IMR-90 (cell line): ENCODE results near the gene ADAM15. TPM values are rescaled to one million over a fixed set of nuclear protein-coding genes. Genes with fewer than 3 reads are reported as not detected.

Source experiments
- ATAC-seq: fragments of 200-7000 bp; cut with Tn5 transposase; 2 replicates; pipeline ENCODE4 v1.9.1; 2020; ENCODE audit warnings: low read depth, mild to moderate bottlenecking, moderate library complexity
- BruUV-seq: library from RNA; stranded (reverse); fragments of 400-500 nt; replicated peaks from 2 replicates; lab custom pipeline; 2021; lab: Mats Ljungman, UMichigan
- CTCF ChIA-PET: fragments of 300-600 bp; formaldehyde crosslinking; extraction: SDS; loops from one replicate; lab custom pipeline; 2021; ENCODE audit warnings: antibody characterized with exemption; lab: Yijun Ruan, JAX
- POLR2A ChIA-PET: fragments of 300-600 bp; sonication (Branson Sonifier 250); formaldehyde crosslinking; loops from one replicate; lab custom pipeline; 2022; ENCODE audit warnings: antibody characterized with exemption; ENCODE audit not compliant: unreplicated experiment; lab: Charles Lee
- DNase-seq: peaks from one replicate; pipeline ENCODE4 v3.0.0; 2013
- H2AFZ ChIP-seq: replicated peaks from 2 replicates; pipeline ENCODE3; 2013; ENCODE audit warnings: low read length, mild to moderate bottlenecking; ENCODE audit not compliant: poor library complexity
- H2AK5ac ChIP-seq: 2 replicates; pipeline ENCODE4 v1.6.1; 2013; ENCODE audit warnings: low read depth, low read length, inconsistent platforms
- H2AK9ac ChIP-seq: replicated peaks from 2 replicates; pipeline ENCODE3; 2013; ENCODE audit warnings: mild to moderate bottlenecking, low read depth, low read length, moderate library complexity; ENCODE audit not compliant: poor library complexity
- H2BK120ac ChIP-seq: 2 replicates; pipeline ENCODE4 v1.6.1; 2013; ENCODE audit warnings: low read depth, low read length, inconsistent platforms
- H2BK15ac ChIP-seq: 3 replicates; pipeline ENCODE4 v1.6.1; 2013; ENCODE audit warnings: low read depth, low read length, inconsistent platforms
- H2BK20ac ChIP-seq: 2 replicates; pipeline ENCODE4 v1.6.1; 2013; ENCODE audit warnings: low read depth, mild to moderate bottlenecking, inconsistent platforms, low read length, moderate library complexity
- H2BK5ac ChIP-seq: 2 replicates; pipeline ENCODE4 v1.6.1; 2013; ENCODE audit warnings: mild to moderate bottlenecking, low read depth, low read length, inconsistent platforms; ENCODE audit not compliant: poor library complexity, severe bottlenecking
- H3K14ac ChIP-seq: replicated peaks from 2 replicates; pipeline ENCODE4 v1.6.1; 2013; ENCODE audit warnings: low read depth, low read length, inconsistent platforms
- H3K18ac ChIP-seq: 2 replicates; pipeline ENCODE4 v1.6.1; 2013; ENCODE audit warnings: low read depth, low read length, control low read depth
- H3K23ac ChIP-seq: 2 replicates; pipeline ENCODE4 v1.6.1; 2013; ENCODE audit warnings: low read depth, low read length, inconsistent platforms
- H3K27ac ChIP-seq: 2 replicates; pipeline ENCODE4 v1.5.1; 2013; ENCODE audit warnings: mild to moderate bottlenecking, control low read depth, low read length; ENCODE audit not compliant: insufficient read depth
- H3K27me3 ChIP-seq: 2 replicates; pipeline ENCODE4 v1.6.1; 2013; ENCODE audit warnings: low read length; ENCODE audit not compliant: control insufficient read depth, insufficient read depth
- H3K36me3 ChIP-seq: 2 replicates; pipeline ENCODE4 v1.6.1; 2013; ENCODE audit warnings: low read length, mixed read lengths; ENCODE audit not compliant: control insufficient read depth, insufficient read depth
- H3K4ac ChIP-seq: 2 replicates; pipeline ENCODE4 v1.6.1; 2013; ENCODE audit warnings: low read depth, low read length, inconsistent platforms
- H3K4me1 ChIP-seq: 2 replicates; pipeline ENCODE4 v1.6.1; 2013; ENCODE audit warnings: low read length, mixed read lengths; ENCODE audit not compliant: control insufficient read depth, insufficient read depth
- H3K4me2 ChIP-seq: 2 replicates; pipeline ENCODE4 v1.6.1; 2013; ENCODE audit warnings: low read depth, mild to moderate bottlenecking, control low read depth, low read length, moderate library complexity
- H3K4me3 ChIP-seq: 2 replicates; pipeline ENCODE4 v1.5.1; 2013; ENCODE audit warnings: low read depth, mild to moderate bottlenecking, control low read depth, low read length, moderate library complexity; ENCODE audit not compliant: insufficient read depth
- H3K56ac ChIP-seq: 2 replicates; pipeline ENCODE4 v1.6.1; 2013; ENCODE audit warnings: low read length, inconsistent platforms; ENCODE audit not compliant: insufficient read depth; ENCODE audit errors: extremely low read depth
- H3K79me1 ChIP-seq, 2 experiments: 2 replicates each; pipeline ENCODE4 v1.6.1; 2013; ENCODE audit warnings: low read length in 2 of 2, inconsistent platforms in 1 of 2, low read depth in 1 of 2
- H3K9ac ChIP-seq: 2 replicates; pipeline ENCODE4 v1.6.1; 2013; ENCODE audit warnings: low read depth, low read length, control low read depth
- H3K9me1 ChIP-seq: 2 replicates; pipeline ENCODE4 v1.6.1; 2013; ENCODE audit warnings: low read length, inconsistent platforms; ENCODE audit not compliant: insufficient read depth
- H3K9me3 ChIP-seq: 2 replicates; pipeline ENCODE4 v1.6.1; 2013; ENCODE audit warnings: low read length; ENCODE audit not compliant: control insufficient read depth, insufficient read depth
- H4K20me1 ChIP-seq: 2 replicates; pipeline ENCODE4 v1.6.1; 2013; ENCODE audit warnings: low read length, inconsistent platforms; ENCODE audit not compliant: insufficient read depth
- H4K5ac ChIP-seq: 2 replicates; pipeline ENCODE4 v1.6.1; 2013; ENCODE audit warnings: mild to moderate bottlenecking, low read depth, low read length, control low read depth
- H4K8ac ChIP-seq, 2 experiments: 2 replicates each; pipeline ENCODE4 v1.6.1; 2013; ENCODE audit warnings: low read depth in 2 of 2, low read length in 2 of 2, control low read depth in 1 of 2, inconsistent platforms in 1 of 2
- H4K91ac ChIP-seq: 2 replicates; pipeline ENCODE4 v1.6.1; 2013; ENCODE audit warnings: low read depth, low read length, inconsistent platforms; ENCODE audit not compliant: insufficient read depth
- ELK1 ChIP-seq: fragments of 150-350 bp; IDR thresholded peaks from 2 replicates; pipeline ENCODE4 v1.6.1; 2016; ENCODE audit warnings: low read depth, mild to moderate bottlenecking, low read length, moderate library complexity, borderline replicate concordance
- WGBS, 2 experiments: methylation state at CpG; one replicate each; pipeline versions ENCODE4 v1.1.5 to v1.1.7; 2013; ENCODE audit warnings: missing lambda C conversion rate in 2 of 2; ENCODE audit not compliant: insufficient read length in 1 of 2; ENCODE audit errors: extremely low coverage in 2 of 2; 5-methylcytosine and 5-hydroxymethylcytosine counted together
- dilution Hi-C: fragments of 300-500 bp; cut with HindIII; formaldehyde crosslinking; loops from one replicate; pipeline ENCODE4 v1.14.3; 2018; ENCODE audit warnings: low sequenced_read_pairs; ENCODE audit not compliant: unreplicated experiment
- in situ Hi-C: fragments of 300-500 bp; cut with MboI; formaldehyde crosslinking; loops from 3 replicates; pipeline ENCODE4 v1.14.3; 2019; ENCODE audit warnings: low sequenced_read_pairs, inconsistent platforms, mixed read lengths
- intact Hi-C: fragments of 100-400 bp; cut with micrococcal nuclease; formaldehyde crosslinking; loops from 2 replicates; pipeline ENCODE4 v1.10.0; 2022
- polyA plus RNA-seq, 3 experiments: library from polyadenylated mRNA; depleted of rRNA; stranded (reverse); fragments of >200 nt; gene quantifications; 2 replicates each; pipeline ENCODE4 v1.2.3, GENCODE V29; 2012; ENCODE audit warnings: low replicate concordance in 1 of 3
- total RNA-seq: library from RNA; depleted of rRNA; stranded (reverse); fragments of >200 nt; gene quantifications from 2 replicates; pipeline ENCODE4 v1.2.3, GENCODE V29; 2012

Gene ADAM15
- total and polyA plus RNA-seq, 2 of the 4 experiments (the other 2 are of a cell fraction) = 25.6 to 52.4 TPM

- Histone ChIP-seq H2BK20ac (no peak overlapping the region), H4K20me1 (no peaks in the 10 kb centered on the region; the same call in 1 of the 2 replicates), H2AK9ac (no peak overlapping the region), H3K9me3 (no peaks in the 10 kb centered on the region), H4K8ac (no peak overlapping the region), H3K27ac (no peak overlapping the region), H3K79me1 (no peaks in the 10 kb centered on the region), H3K14ac (no peak overlapping the region), H2BK5ac (no peak overlapping the region), H3K4me2 (no peak overlapping the region), H3K56ac (no peak overlapping the region), H3K27me3 (peaks cover 29% of the 10 kb centered on the region), H2AFZ (no peak overlapping the region), H3K18ac (no peak overlapping the region), H3K4me1 (peaks cover 6% of the 10 kb centered on the region), H3K9ac (no peak overlapping the region), H3K4ac (no peak overlapping the region), H3K4me3 (no peak overlapping the region), H4K5ac (no peak overlapping the region), H2BK15ac (no peak overlapping the region), H3K36me3 (no peaks in the 10 kb centered on the region), H3K23ac (no peak overlapping the region), H2AK5ac (no peak overlapping the region), H2BK120ac (no peak overlapping the region), H4K91ac (no peak overlapping the region), H3K9me1 (peaks cover 8% of the 10 kb centered on the region)
- BruUV-seq = no TSS peak
- ChIA-PET CTCF (interaction anchor here (1.8 kb wide), 1 partner anchor 11 kb away, joined by 7 read pairs; the partner anchor contains the start of gene ADAM15), POLR2A (no interaction called here)
- WGBS, 2 experiments = 80% methylated on average over 3 of the region's 14 CpGs; no CpG with 5 or more reads in 1 of the 2 experiments
- dilution Hi-C loops = no loop called here
- no peak for ATAC-seq
- no peak for TF ChIP-seq ELK1
- no peak for DNase-seq
- intact Hi-C loops = no loop called here
- in situ Hi-C loops = no loop called here
These were observed 10.6 kb upstream of the ADAM15 start for GRCh38 chr1:155040358-155041093.
